ENCODE results near the gene CFL1.
"Not testable (repeated sequence)": the region's sequence is repeated elsewhere in the genome, so short reads cannot be mapped to it uniquely, and the experiment has no call there.

Gene CFL1

DNA sequence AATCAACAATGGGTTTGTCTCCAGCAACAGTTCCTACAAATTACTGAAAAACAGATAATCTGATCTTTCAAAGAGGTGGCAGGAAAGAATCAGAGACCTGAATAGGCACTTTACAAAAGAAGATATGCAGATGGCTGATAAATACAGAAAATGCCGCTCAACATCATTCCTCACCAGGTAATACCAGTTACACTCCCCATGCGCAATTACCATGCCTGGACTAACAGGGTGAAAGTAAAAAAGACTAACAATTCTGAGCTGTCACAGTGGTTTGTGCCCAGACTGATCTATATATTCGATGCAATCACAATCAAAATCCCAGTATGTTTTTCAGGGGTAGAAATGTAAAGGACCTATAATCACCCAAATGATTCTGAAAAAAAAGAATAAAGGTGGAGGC is 14.2 kb downstream of the CFL1 start:
- TF ChIP-seq, protein P1, sequence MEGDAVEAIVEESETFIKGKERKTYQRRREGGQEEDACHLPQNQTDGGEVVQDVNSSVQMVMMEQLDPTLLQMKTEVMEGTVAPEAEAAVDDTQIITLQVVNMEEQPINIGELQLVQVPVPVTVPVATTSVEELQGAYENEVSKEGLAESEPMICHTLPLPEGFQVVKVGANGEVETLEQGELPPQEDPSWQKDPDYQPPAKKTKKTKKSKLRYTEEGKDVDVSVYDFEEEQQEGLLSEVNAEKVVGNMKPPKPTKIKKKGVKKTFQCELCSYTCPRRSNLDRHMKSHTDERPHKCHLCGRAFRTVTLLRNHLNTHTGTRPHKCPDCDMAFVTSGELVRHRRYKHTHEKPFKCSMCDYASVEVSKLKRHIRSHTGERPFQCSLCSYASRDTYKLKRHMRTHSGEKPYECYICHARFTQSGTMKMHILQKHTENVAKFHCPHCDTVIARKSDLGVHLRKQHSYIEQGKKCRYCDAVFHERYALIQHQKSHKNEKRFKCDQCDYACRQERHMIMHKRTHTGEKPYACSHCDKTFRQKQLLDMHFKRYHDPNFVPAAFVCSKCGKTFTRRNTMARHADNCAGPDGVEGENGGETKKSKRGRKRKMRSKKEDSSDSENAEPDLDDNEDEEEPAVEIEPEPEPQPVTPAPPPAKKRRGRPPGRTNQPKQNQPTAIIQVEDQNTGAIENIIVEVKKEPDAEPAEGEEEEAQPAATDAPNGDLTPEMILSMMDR (IDR thresholded peaks at IDR 0.05; ENCODE audit: insufficient read depth, low read length, missing control alignments) = no peak
- no peak overlapping the region for H3K4me3 ChIP-seq (ENCODE audit: low read depth, low read length)
- no peak for DNase-seq (ENCODE audit: low read depth, low spot score)
- ChIA-PET POLR2A (no interaction called here), CTCF (interaction anchor here (1.2 to 2.4 kb wide), 5 partner anchors 16 to 138 kb away, joined by 3 to 6 read pairs (median 4); partner anchors contain the start of genes FIBP and MUS81)

DNA sequence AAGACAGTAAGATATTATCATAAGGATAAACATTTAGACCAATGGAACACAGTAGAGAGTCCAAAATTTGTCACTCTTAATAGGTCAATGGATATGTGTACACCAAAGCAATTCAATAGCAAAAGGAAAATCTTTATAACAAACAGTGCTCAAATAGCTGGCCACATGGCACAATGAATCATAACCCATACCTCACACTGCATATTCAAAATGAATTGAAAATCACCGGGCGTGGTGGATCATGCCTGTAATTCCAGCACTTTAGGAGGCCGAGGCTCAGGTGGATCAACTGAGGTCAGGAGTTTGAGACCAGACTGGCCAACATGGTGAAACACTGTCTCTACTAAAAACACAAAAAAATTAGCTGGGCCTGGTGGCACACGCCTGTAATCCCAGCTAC is 15.8 kb downstream of the CFL1 start:
- ChIA-PET POLR2A (no interaction called here), CTCF (interaction anchor here (1.5 to 2.4 kb wide), 2 partner anchors 10 to 24 kb away, joined by 5 to 7 read pairs; no protein-coding TSS in a partner anchor)
- no peak overlapping the region for H3K4me3 ChIP-seq (ENCODE audit: low read depth, low read length)
- TF ChIP-seq, protein P1 (IDR thresholded peaks at IDR 0.05; ENCODE audit: insufficient read depth, low read length, missing control alignments) = no peak
- no peak for DNase-seq (ENCODE audit: low read depth, low spot score)

DNA sequence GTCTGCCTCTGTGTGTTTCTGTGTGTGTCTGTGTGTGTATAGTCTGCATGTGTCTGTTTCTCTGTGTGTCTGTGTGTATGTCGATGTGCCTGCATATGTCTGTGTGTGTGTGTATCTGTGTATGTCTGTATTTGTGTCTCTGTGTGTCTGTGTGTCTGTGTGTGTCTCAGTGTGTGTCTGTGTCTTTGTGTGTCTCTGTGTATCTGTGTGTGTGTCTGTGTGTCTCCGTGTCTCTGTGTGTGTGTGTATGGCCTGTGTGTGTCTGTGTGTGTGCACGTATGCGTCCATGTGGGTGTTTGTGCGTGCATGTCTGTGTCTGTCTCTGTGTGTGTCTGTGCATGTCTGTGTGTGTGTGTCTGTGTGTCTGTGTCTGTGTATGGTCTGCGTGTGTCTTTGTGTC is 23.8 kb downstream of the CFL1 start:
- H3K4me3 ChIP-seq (ENCODE audit: low read depth, low read length) = peak overlapping the region; percentile 75
- DNase-seq (ENCODE audit: low read depth, low spot score) = no peak
- ChIA-PET CTCF (interaction anchor here (0.9 to 8.5 kb wide), 4 partner anchors 16 to 122 kb away, joined by 4 to 107 read pairs (median 8); partner anchors contain the start of genes AP5B1 and KAT5), POLR2A (interaction anchor here (1.0 to 1.4 kb wide), 6 partner anchors 13 to 114 kb away, joined by 3 to 7 read pairs (median 5); partner anchors contain the start of genes CFL1, MUS81 and RNASEH2C)
- TF ChIP-seq, protein P1 (IDR thresholded peaks at IDR 0.05; ENCODE audit: insufficient read depth, low read length, missing control alignments) = no peak

DNA sequence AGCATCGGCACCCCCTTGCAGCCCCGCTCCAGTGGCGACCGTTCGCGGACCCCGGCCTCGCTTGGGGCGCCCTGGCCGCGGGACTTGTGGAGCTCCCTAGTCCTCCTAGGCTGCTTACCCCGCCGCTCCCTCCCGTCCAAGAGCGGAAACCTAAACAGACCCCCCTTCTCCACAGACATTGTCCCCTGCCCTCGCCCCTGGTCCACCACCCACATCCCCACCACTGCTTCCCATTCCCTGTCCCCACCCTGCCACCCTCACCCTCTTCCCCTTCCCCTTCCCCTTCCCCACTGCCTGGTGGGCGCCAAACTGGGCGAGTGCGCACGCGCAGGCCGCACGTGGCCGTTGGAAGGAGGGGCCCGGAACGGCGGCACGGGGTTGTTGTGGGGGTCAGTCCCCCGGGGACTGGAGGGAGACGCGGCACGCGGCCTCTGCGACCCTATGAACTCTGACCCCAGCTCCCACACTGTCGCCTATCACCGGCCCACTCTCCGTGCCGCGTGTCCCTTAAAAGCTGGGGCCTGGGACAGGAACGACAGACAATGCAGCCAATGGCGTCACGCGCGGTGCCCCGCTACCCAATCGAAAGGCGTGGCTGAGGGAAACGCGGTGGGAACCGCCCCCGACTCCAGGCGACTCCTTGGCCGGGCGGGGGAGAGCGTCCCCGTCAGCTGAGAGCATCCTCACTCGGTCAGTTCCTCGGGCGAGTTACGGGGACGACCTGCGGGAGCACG is 24.5 kb downstream of the CFL1 start, which contains the start of gene SNX32:
Gene SNX32, plus strand, starts transcription at position 667 of the 734 bp plus-strand sequence. CDS start 103 bp downstream, outside the sequence.
- peak within 1 kb of the TSS; percentile 75 for H3K4me3 ChIP-seq (ENCODE audit: low read depth, low read length)
- ChIA-PET CTCF (interaction anchor here (0.7 to 8.5 kb wide), 11 partner anchors 10 to 155 kb away, joined by 3 to 107 read pairs (median 5); partner anchors contain the start of genes AP5B1, KAT5 and MUS81), POLR2A (interaction anchor here (0.6 to 1.4 kb wide), 10 partner anchors 14 to 114 kb away, joined by 3 to 7 read pairs (median 4); partner anchors contain the start of genes CFL1, MUS81 and RNASEH2C)
- DNase-seq (ENCODE audit: low read depth, low spot score) = no peak
- TF ChIP-seq, protein P1 (IDR thresholded peaks at IDR 0.05; ENCODE audit: insufficient read depth, low read length, missing control alignments) = no peak

DNA sequence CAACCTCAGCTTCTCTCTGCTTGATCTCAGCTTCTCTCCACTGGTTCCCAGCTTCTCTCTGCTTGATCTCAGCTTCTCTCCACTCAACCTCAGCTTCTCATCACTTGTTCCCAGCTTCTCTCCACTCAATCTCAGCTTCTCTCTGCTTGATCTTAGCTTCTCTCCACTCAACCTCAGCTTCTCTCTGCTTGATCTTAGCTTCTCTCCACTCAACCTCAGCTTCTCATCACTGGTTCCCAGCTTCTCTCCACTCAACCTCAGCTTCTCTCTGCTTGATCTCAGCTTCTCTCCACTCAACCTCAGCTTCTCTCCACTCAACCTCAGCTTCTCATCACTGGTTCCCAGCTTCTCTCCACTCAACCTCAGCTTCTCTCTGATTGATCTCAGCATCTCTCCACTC is 25.7 kb downstream of the CFL1 start:
- DNase-seq (ENCODE audit: low read depth, low spot score); H3K4me3 ChIP-seq (ENCODE audit: low read depth, low read length): not testable (repeated sequence)
- ChIA-PET POLR2A (interaction anchor here (1.1 kb wide), 1 partner anchor 121 kb away, joined by 4 read pairs; no protein-coding TSS in a partner anchor), CTCF (interaction anchor here (0.6 to 8.5 kb wide), 9 partner anchors 9 to 291 kb away, joined by 3 to 107 read pairs (median 4); partner anchors contain the start of genes KAT5 and MUS81)

DNA sequence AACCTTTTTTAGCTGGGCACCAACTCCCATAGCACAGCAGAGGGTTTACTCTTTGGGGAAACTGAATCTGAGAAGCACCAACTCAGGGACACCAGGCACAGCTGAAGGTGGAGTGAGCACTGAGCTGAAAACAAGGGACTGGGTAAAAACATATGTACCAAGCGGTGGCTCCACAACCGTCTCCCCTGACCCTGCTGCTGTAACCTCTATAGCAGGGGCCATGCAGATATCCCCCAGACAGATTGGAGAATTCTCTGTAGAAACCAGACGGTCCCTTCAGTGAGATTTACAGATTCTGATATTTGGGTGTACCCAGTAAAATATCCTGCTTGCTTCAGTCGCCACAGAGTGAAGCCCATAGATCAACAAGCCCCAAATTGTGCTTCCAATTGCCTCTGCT is 28.5 kb downstream of the CFL1 start:
- no peak for DNase-seq (ENCODE audit: low read depth, low spot score)
- ChIA-PET POLR2A (interaction anchor here (0.6 kb wide), 1 partner anchor 11 kb away, joined by 3 read pairs; no protein-coding TSS in a partner anchor), CTCF (interaction anchor here (1.5 to 8.5 kb wide), 3 partner anchors 11 to 118 kb away, joined by 4 to 107 read pairs (median 6); partner anchors contain the start of gene KAT5)
- H3K4me3 ChIP-seq (ENCODE audit: low read depth, low read length) = no peak overlapping the region
- TF ChIP-seq, protein P1 (IDR thresholded peaks at IDR 0.05; ENCODE audit: insufficient read depth, low read length, missing control alignments) = no peak
